NCI-H2107 (cell line): Measurements from ENCODE around the gene IRAK1.
"Not testable (repeated sequence)": the region's sequence is repeated elsewhere in the genome, so short reads cannot be mapped to it uniquely, and the experiment has no call there.

Source experiments
- DNase-seq: peaks from one replicate; lab custom pipeline; 2025; lab: John Stamatoyannopoulos, UW

IRAK1 gene

GRCh38 chrX:153995504-153995903 is 24.2 kb downstream of the IRAK1 start:
- no peak for DNase-seq

DNA sequence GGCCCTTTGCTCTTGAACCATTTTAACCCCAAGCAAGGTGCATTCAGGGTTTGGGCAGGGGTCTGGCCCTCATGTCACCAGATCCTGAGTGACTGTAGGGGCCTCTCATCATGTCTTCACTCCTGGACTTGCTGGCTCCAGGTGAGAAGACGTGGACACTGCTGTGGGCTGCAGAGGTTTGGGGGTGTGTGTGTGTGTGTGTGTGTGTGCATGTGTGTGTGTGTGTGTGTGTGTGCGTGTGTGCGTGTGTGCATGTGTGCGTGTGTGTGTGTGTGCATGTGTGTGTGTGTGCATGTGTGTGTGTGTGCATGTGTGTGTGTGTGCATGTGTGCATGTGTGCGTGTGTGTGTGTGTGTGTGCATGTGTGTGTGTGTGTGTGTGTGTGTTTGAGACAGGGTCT is 25.3 kb downstream of the IRAK1 start:
- not testable (repeated sequence) for DNase-seq

DNA sequence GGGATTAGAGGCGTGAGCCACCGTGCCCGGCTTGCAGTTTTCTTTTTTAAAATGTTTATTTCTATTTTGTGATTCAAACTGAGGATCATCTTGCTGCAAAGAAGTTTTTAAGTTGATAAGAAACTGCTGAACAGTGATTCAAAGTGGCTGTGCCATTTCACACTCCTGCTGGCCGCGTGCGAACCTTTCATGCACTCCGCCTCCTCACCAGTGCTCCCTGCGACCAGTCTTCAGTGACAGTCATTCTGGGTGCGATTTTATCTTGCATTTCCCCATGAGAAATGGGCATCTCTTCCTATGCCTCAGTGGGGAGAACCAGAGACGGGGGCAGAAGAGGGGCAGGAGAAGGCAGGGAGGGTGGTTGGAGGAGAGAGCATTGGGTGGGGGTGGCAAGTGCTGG is 25.7 kb downstream of the IRAK1 start:
- DNase-seq: no peak

GRCh38 chrX:153993079-153993478 is 26.6 kb downstream of the IRAK1 start:
- no peak for DNase-seq

DNA sequence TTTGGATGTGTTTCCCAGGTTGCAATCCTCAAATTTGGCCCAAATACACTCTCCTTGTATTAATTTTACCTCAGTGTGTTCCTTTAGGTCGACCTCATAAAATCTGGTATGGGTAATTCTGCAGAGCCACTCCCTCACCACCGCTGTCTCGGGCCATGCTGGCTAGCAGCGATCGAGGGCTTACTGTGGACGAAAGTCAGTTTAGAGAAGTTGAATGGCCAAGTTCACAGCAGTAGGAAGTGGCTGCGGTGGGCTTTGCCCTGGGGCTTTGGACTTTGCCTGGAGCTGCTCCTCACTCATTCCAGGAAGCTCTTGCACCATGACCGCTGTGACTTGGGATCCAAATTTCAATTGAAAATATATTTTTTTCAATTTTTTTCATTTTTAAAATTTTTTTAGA is 27.5 kb downstream of the IRAK1 start:
- DNase-seq: no peak

DNA sequence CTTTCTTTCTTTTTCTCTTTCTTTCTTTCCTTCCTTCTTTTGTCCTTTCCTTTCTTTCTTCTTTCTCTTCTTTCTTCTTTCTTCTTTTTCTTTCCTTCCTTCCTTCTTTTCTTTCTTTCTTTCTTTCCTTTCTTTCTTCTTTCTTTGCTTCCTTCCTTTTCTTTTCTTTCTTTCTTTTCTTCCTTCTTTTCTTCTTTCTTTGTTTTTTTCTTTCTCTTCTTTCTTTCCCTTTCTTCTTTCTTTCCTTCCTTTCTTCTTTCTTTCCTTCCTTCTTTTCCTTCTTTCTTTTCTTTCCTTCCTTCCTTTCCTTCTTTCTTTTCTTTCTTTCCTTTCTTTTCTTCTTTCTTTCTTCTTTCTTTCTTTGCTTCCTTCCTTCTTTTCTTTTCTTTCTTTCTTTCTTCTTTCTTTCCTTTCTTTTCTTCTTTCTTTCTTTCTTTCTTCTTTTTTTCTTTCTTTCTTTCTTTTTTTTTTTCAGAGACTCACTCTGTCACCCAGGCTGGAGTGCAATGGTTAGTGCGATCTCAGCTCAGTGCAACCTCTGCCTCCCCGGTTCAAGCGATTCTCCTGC is 28.6 kb downstream of the IRAK1 start:
- DNase-seq: no peak

GRCh38 chrX:153989973-153990655 is 29.6 kb downstream of the IRAK1 start:
- no peak for DNase-seq

GRCh38 chrX:153988493-153988892 is 31.2 kb downstream of the IRAK1 start:
- DNase-seq: no peak

DNA sequence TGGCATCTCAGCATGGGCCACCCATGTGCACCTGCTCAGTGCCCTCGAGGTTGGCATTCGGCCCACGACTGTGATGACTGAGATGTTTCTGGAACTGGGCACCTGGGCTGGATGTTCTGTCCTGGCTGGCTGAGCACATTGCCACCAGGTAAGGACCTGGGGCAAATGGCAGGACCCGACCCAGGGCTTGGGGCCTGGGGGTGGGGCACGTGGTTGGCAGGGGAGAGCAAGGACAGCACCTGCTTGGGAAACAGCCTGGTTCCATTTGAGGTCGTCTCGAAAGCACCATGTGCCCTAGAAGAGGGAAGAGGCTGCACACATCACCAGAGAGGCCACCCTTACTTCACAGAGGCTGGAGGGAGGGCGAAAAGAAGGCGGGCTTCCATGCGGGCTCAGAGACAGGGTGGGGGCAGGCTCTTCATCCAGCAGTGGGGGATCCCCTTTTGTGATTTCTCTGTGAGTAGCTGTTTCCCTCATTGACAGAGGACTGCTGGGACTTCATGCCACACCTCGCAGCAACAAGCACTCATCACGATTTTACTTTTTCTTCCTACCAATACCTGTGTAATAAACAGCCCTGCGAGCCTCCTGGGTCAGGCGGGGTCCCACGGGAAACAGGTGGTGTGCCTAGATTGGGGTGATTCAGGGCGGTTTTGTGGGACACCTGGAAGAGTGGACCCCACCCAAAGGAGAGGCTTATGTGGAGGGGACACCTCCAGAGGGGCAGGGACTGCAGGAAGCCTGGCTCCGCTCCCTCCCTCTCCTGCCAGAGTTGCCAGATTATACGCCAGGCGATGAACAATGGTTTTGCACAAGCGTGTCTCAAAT is 35.1 kb downstream of the IRAK1 start:
- no peak for DNase-seq

DNA sequence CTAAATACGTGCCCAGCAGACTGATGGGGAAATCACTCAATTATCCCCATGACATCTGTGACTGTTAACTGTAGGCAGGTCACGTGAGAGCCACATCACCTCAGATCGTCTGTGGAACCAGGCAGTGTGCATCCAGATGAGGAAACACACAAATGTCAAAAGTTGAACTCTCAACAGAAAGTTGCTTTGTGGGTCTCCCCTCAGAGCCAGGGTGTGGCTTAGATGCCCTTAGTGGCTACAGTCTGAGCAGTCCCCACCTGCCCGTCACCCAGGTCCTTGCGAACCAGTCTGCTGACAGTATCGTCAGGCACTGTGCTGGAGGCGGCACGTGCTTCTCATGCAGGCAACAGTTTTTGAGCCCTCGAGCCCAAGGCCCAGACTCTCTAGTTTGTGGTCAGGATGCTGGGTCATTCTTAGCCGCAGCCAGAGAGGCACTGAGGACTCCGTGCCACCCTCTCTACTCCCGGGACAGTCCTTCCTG is 36.3 kb downstream of the IRAK1 start:
- no peak for DNase-seq

DNA sequence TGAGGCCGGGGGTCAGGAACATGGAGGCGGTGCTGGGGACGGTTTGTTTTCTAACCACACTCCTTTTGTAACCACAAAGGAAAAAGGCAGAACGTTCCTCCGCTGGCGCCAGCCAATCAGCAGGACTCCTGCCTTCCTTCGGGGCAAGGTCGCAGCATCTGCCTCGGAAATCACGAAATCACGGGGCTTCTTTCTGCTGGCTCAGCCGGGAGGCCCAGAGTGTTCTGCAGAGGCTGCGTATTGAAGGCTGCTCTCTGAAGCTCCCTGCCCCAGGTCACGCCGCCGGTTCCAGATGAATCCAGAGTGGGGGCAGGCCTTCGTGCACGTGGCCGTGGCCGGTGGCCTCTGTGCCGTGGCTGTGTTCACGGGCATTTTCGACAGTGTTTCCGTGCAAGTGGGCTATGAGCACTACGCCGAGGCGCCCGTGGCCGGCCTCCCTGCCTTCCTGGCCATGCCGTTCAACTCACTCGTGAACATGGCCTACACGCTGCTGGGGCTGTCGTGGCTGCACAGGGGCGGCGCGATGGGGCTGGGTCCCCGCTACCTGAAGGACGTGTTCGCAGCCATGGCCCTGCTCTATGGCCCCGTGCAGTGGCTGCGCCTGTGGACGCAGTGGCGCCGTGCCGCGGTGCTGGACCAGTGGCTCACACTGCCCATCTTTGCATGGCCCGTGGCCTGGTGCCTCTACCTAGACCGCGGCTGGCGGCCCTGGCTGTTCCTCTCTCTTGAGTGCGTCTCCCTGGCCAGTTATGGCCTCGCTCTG is 37.8 kb downstream of the IRAK1 start:
- no peak for DNase-seq

GRCh38 chrX:153981231-153981630 is 38.5 kb downstream of the IRAK1 start:
- DNase-seq: no peak

GRCh38 chrX:153980394-153980793 is 39.3 kb downstream of the IRAK1 start:
- not testable (repeated sequence) for DNase-seq

DNA sequence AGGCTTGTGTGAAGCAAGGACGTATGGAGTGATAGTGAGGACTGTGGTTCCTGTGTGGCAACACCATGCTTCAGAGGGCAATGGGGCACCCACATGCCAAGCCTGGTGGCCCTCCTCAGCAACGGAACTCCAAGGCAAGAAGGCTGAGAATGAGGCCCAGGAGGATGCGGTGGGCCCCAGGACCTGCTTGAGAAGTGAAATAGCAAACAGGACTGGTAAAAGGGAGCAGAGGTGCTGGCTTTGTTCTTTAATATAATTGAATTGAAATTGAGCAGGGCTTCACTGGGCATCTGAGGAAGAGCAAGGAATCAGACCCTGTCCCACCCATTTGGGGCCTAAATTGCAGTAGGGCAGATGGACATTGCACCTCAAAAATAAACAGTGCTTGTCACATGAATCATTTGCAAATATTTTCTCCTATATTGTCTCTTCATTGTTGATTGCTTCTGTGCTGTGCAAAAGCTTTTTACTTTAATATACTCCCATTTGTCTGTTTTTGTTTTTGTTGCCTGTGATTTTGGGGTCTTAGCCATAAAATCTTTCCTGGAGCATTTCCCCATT is 44.9 kb downstream of the IRAK1 start:
- DNase-seq: no peak

- DNase-seq: no peak
Observed at GRCh38 chrX:153974003-153974725, 45.5 kb downstream of the IRAK1 start.

GRCh38 chrX:153973127-153974002 is 46.3 kb downstream of the IRAK1 start:
- DNase-seq: no peak

DNA sequence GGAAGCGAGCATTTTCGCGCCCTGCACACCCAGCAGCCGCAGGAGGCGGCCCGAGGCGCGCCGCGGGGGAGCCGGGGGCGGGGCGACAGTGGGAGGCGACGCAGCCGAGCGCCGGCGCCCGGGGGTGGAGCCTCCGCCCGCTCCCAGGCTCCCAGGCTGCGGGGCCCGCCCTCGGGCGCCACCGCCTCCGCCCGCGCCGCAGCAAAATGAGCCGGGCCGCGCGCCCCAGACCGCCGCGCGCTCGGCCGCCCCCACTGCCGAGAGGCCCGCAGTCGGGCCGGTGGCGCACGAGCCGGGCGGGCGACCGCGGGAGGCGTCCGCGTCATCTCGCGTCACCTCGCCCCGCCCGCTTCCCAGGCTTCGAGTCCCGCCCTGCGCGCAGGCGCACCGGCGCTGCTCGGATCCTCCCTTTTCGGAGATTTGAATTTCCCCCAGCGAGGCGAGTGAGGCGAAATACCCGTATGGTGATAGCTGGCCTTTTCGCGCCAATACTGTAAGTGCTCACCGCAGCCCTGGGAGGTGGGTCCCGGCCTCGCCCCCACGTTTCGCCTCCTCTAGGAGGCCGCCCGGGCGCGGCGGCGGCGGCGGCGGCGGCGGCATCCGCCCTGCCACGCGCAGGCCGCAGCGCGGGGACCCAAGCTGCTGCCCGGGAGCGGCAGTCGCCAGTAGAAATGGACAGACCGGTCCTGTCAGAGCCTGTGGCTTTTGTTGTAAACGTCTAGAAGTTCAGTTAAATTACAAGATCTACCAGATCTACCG is 47.2 kb downstream of the IRAK1 start, which contains the start of gene TMEM187:
Gene TMEM187, plus strand, starts transcription at position 387 of the 759 bp plus-strand sequence. CDS start 9,309 bp downstream, outside the sequence.
- peak; percentile 79 for DNase-seq

GRCh38 chrX:153971450-153972367 is 48.0 kb downstream of the IRAK1 start, which contains the start of gene HCFC1:
TSS of gene HCFC1 (minus strand) at chrX:153971818. CDS start at chrX:153970840, 978 bp downstream.
- peak; percentile 96 for DNase-seq
